H1 (cell line): Measurements from ENCODE around the gene SCD. TPM values are rescaled to one million over a fixed set of nuclear protein-coding genes. Genes with fewer than 3 reads are reported as not detected.

Source experiments
- CTCF ChIA-PET: fragments of 300-600 bp; sonication (Branson Sonifier 250); formaldehyde crosslinking; loops from one replicate; lab custom pipeline; 2021; ENCODE audit not compliant: partially characterized antibody; lab: Charles Lee
- POLR2A ChIA-PET: fragments of 300-600 bp; sonication (Branson Sonifier 250); formaldehyde crosslinking; loops from one replicate; lab custom pipeline; 2021; ENCODE audit warnings: inconsistent platforms; ENCODE audit not compliant: partially characterized antibody; lab: Charles Lee
- DNase-seq, 2 experiments: peaks; one replicate each; pipeline versions ENCODE4 v3.0.0 to v3.0.0-alpha.2; 2010 to 2022; ENCODE audit warnings: low spot score in 2 of 2, low read depth in 1 of 2, mixed read lengths in 1 of 2
- FAIRE-seq: peaks from 2 replicates; lab custom pipeline; 2011; peaks lifted over from hg19 to GRCh38; lab: Jason Lieb, UNC
- H2AFZ ChIP-seq: 2 replicates; pipeline ENCODE4 v1.8.1; 2012; ENCODE audit warnings: low read length, inconsistent platforms
- H2AK5ac ChIP-seq: 2 replicates; pipeline ENCODE4 v1.6.1; 2013; ENCODE audit warnings: low read depth, low read length
- H2BK120ac ChIP-seq: replicated peaks from 2 replicates; pipeline ENCODE3; 2013; ENCODE audit warnings: low read depth, low read length, inconsistent platforms
- H2BK12ac ChIP-seq: 2 replicates; pipeline ENCODE4 v1.6.1; 2013; ENCODE audit warnings: low read depth, low read length
- H2BK15ac ChIP-seq: 2 replicates; pipeline ENCODE4 v1.6.1; 2013; ENCODE audit warnings: low read length
- H2BK20ac ChIP-seq: 2 replicates; pipeline ENCODE4 v1.6.1; 2013; ENCODE audit warnings: low read length
- H2BK5ac ChIP-seq: 2 replicates; pipeline ENCODE4 v1.6.1; 2013; ENCODE audit warnings: low read depth, low read length
- H3K14ac ChIP-seq: 2 replicates; pipeline ENCODE4 v1.6.1; 2013; ENCODE audit warnings: inconsistent platforms; ENCODE audit not compliant: insufficient read length
- H3K18ac ChIP-seq: 2 replicates; pipeline ENCODE4 v1.6.1; 2013; ENCODE audit warnings: low read length; ENCODE audit errors: extremely low read depth
- H3K23ac ChIP-seq: 2 replicates; pipeline ENCODE4 v1.6.1; 2013; ENCODE audit warnings: inconsistent platforms; ENCODE audit not compliant: insufficient read length
- H3K23me2 ChIP-seq: 2 replicates; pipeline ENCODE4 v1.6.1; 2013; ENCODE audit warnings: low read depth, low read length
- H3K27ac ChIP-seq: 2 replicates; pipeline ENCODE4 v1.6.1; 2011; ENCODE audit warnings: low read depth, low read length, inconsistent platforms
- H3K27me3 ChIP-seq, 4 experiments: replicated peaks in 1 of 4; 1 replicate in 1 of 4; 2 replicates in 3 of 4; pipeline versions ENCODE4 v1.6.1 to v1.8.1; 2011 to 2013; ENCODE audit warnings: low read length in 3 of 4, mild to moderate bottlenecking in 3 of 4, inconsistent platforms in 2 of 4, mixed read lengths in 2 of 4, moderate library complexity in 1 of 4; ENCODE audit not compliant: control insufficient read depth in 3 of 4, insufficient read depth in 3 of 4; ENCODE audit errors: extremely low read depth in 1 of 4
- H3K36me3 ChIP-seq, 4 experiments: 2 replicates each; pipeline versions ENCODE4 v1.6.1 to v1.8.1; 2011 to 2013; ENCODE audit warnings: mild to moderate bottlenecking in 4 of 4, low read length in 3 of 4, moderate library complexity in 2 of 4, control low read depth in 1 of 4, inconsistent platforms in 1 of 4; ENCODE audit not compliant: insufficient read depth in 4 of 4, control insufficient read depth in 2 of 4
- H3K4ac ChIP-seq: replicated peaks from 2 replicates; pipeline ENCODE3; 2013; ENCODE audit warnings: low read length, low read depth, mixed read lengths, inconsistent platforms; ENCODE audit not compliant: insufficient read length
- H3K4me1 ChIP-seq, 4 experiments: replicated peaks in 1 of 4; 1 replicate in 1 of 4; 2 replicates in 3 of 4; pipeline versions ENCODE4 v1.6.1 to v1.8.1; 2011 to 2013; ENCODE audit warnings: low read length in 3 of 4, inconsistent platforms in 2 of 4, mixed read lengths in 1 of 4; ENCODE audit not compliant: insufficient read depth in 4 of 4, control insufficient read depth in 3 of 4
- H3K4me2 ChIP-seq, 2 experiments: 2 replicates each; pipeline versions ENCODE4 v1.6.1 to v1.8.1; 2011 to 2013; ENCODE audit warnings: low read depth in 2 of 2, low read length in 2 of 2, control low read depth in 1 of 2, inconsistent platforms in 1 of 2, mild to moderate bottlenecking in 1 of 2; ENCODE audit not compliant: insufficient read depth in 1 of 2
- H3K4me3 ChIP-seq, 4 experiments: fragments of 200-600, 300-600 bp in 1 of 4; sonication (generic), shearing (Covaris generic), sonication (Bioruptor Twin) in 1 of 4; 2 replicates each; pipeline versions ENCODE4 v1.5.1 to v1.8.1; 2011 to 2016; ENCODE audit warnings: low read length in 4 of 4, low read depth in 3 of 4, control low read depth in 2 of 4, inconsistent platforms in 2 of 4, mild to moderate bottlenecking in 2 of 4, mixed read lengths in 1 of 4, moderate library complexity in 1 of 4; ENCODE audit not compliant: insufficient read depth in 2 of 4; ENCODE audit errors: extremely low read depth in 1 of 4
- H3K56ac ChIP-seq: replicated peaks from 2 replicates; pipeline ENCODE3; 2013; ENCODE audit warnings: low read depth, mild to moderate bottlenecking, mixed read lengths, low read length, inconsistent platforms; ENCODE audit not compliant: insufficient read length
- H3K79me1 ChIP-seq: 2 replicates; pipeline ENCODE4 v1.6.1; 2013; ENCODE audit warnings: low read depth, low read length, control low read depth
- H3K79me2 ChIP-seq, 2 experiments: 2 replicates each; pipeline versions ENCODE4 v1.6.1 to v1.8.1; 2012 to 2013; ENCODE audit warnings: low read length in 2 of 2, mild to moderate bottlenecking in 2 of 2, inconsistent platforms in 1 of 2; ENCODE audit not compliant: insufficient read depth in 2 of 2, control insufficient read depth in 1 of 2
- H3K9ac ChIP-seq, 4 experiments: replicated peaks in 1 of 4; 1 replicate in 1 of 4; 2 replicates in 3 of 4; pipeline versions ENCODE4 v1.6.1 to v1.8.1; 2011 to 2013; ENCODE audit warnings: low read depth in 3 of 4, low read length in 3 of 4, control low read depth in 2 of 4, mild to moderate bottlenecking in 2 of 4, moderate library complexity in 2 of 4, inconsistent platforms in 1 of 4; ENCODE audit errors: extremely low read depth in 1 of 4
- H3K9me3 ChIP-seq, 2 experiments: 2 replicates each; pipeline versions ENCODE4 v1.6.1 to v1.8.1; 2012 to 2013; ENCODE audit warnings: mild to moderate bottlenecking in 2 of 2, moderate library complexity in 2 of 2, control low read depth in 1 of 2, inconsistent platforms in 1 of 2, low read depth in 1 of 2, low read length in 1 of 2, mixed read lengths in 1 of 2; ENCODE audit not compliant: insufficient read depth in 2 of 2
- H4K20me1 ChIP-seq, 2 experiments: replicated peaks in 1 of 2; 2 replicates each; pipeline versions ENCODE3 to v1.8.1; 2011 to 2013; ENCODE audit warnings: inconsistent platforms in 2 of 2, low read length in 2 of 2, mild to moderate bottlenecking in 1 of 2; ENCODE audit not compliant: insufficient read depth in 2 of 2, control insufficient read depth in 1 of 2
- H4K5ac ChIP-seq: 2 replicates; pipeline ENCODE4 v1.6.1; 2013; ENCODE audit warnings: low read length, low read depth, mixed read lengths, inconsistent platforms; ENCODE audit not compliant: insufficient read length
- H4K8ac ChIP-seq: 2 replicates; pipeline ENCODE4 v1.8.0; 2013; ENCODE audit warnings: mild to moderate bottlenecking, moderate library complexity, low read length, inconsistent platforms; ENCODE audit not compliant: insufficient read depth; ENCODE audit errors: extremely low read depth
- H4K91ac ChIP-seq: replicated peaks from 2 replicates; pipeline ENCODE3; 2013; ENCODE audit warnings: low read length, mixed read lengths, inconsistent platforms; ENCODE audit not compliant: insufficient read length
- POLR2AphosphoS5 ChIP-seq: IDR thresholded peaks from 2 replicates; pipeline ENCODE4 v1.6.1; 2011; ENCODE audit warnings: low read depth, low read length
- SRF ChIP-seq: IDR thresholded peaks from 2 replicates; pipeline ENCODE4 v1.6.1; 2011; ENCODE audit warnings: mild to moderate bottlenecking, low read depth, low read length, moderate library complexity
- WGBS, 2 experiments: shearing (Covaris generic) in 1 of 2; methylation state at CpG; one replicate each; pipeline versions ENCODE4 v1.1.6 to v1.1.7; 2013 to 2015; ENCODE audit warnings: low lambda C conversion rate in 2 of 2, mixed read lengths in 2 of 2, inconsistent platforms in 1 of 2, low coverage in 1 of 2, missing lambda C conversion rate in 1 of 2; ENCODE audit not compliant: insufficient replicate concordance in 2 of 2, insufficient coverage in 1 of 2, insufficient read length in 1 of 2; ENCODE audit errors: extremely low coverage in 1 of 2, missing lambda C conversion rate in 1 of 2; 5-methylcytosine and 5-hydroxymethylcytosine counted together
- polyA plus RNA-seq, 7 experiments: library from polyadenylated mRNA; depleted of rRNA in 3 of 7; stranded (reverse) in 5 of 7; unstranded in 2 of 7; fragments of >200 nt in 5 of 7; fragments of 200-250 nt in 2 of 7; gene quantifications; 1 replicate in 5 of 7; 2 replicates in 1 of 7; 4 replicates in 1 of 7; pipeline versions ENCODE4 v1.2.1 to v1.2.3, GENCODE V29; 2011 to 2013; ENCODE audit warnings: missing spikeins in 2 of 7, mixed read lengths in 2 of 7
- total RNA-seq: library from RNA; stranded (reverse); fragmentation: NEBNext Ultra II Directional; extraction: Animal tissue kit (Norgen Biotek cat#: 25700); gene quantifications from 2 replicates; pipeline ENCODE4 v1.2.1, GENCODE V29; 2021

Gene SCD
- total and polyA plus RNA-seq, 2 of the 8 experiments (the other 6 are each of a cell fraction or from before 2014, with no cell fraction given), result 397 to 621 TPM

DNA sequence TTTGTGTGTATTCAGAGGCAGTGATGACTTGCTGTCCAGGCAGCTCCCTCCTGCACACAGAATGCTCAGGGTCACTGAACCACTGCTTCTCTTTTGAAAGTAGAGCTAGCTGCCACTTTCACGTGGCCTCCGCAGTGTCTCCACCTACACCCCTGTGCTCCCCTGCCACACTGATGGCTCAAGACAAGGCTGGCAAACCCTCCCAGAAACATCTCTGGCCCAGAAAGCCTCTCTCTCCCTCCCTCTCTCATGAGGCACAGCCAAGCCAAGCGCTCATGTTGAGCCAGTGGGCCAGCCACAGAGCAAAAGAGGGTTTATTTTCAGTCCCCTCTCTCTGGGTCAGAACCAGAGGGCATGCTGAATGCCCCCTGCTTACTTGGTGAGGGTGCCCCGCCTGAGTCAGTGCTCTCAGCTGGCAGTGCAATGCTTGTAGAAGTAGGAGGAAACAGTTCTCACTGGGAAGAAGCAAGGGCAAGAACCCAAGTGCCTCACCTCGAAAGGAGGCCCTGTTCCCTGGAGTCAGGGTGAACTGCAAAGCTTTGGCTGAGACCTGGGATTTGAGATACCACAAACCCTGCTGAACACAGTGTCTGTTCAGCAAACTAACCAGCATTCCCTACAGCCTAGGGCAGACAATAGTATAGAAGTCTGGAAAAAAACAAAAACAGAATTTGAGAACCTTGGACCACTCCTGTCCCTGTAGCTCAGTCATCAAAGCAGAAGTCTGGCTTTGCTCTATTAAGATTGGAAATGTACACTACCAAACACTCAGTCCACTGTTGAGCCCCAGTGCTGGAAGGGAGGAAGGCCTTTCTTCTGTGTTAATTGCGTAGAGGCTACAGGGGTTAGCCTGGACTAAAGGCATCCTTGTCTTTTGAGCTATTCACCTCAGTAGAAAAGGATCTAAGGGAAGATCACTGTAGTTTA, 15.8 kb downstream of the SCD start:
- Histone ChIP-seq H4K5ac (no peak overlapping the region), H3K4me1 (peaks cover 0 to 8% (median 0%) of the 10 kb centered on the region in 4 experiments; a peak in 1 of 7 replicates), H2BK20ac (no peak overlapping the region), H4K8ac (no peak overlapping the region), H3K4me3 (no peak overlapping the region), H3K23ac (no peak overlapping the region), H3K4me2 (no peak overlapping the region), H2BK5ac (0 out of 2 replicates have a peak overlapping the region, but pooled peaks have one; percentile 44), H3K27ac (no peak overlapping the region), H2BK12ac (no peak overlapping the region), H2BK15ac (no peak overlapping the region), H3K9me3 (no peaks in the 10 kb centered on the region), H2AK5ac (no peak overlapping the region), H3K18ac (no peak overlapping the region), H2BK120ac (no peak overlapping the region), H2AFZ (no peak overlapping the region), H4K91ac (no peak overlapping the region), H3K4ac (no peak overlapping the region), H3K36me3 (peaks cover 18 to 66% (median 45%) of the 10 kb centered on the region in 4 experiments), H3K79me2 (peaks cover 0 to 5% of the 10 kb centered on the region in 2 experiments; a peak in 1 of 4 replicates), H3K9ac (no peak overlapping the region), H3K56ac (no peak overlapping the region), H3K23me2 (no peaks in the 10 kb centered on the region), H3K79me1 (no peaks in the 10 kb centered on the region; the same call in 1 of the 2 replicates), H3K14ac (no peak overlapping the region), H4K20me1 (peaks cover 0 to 15% of the 10 kb centered on the region in 2 experiments), H3K27me3 (no peaks in the 10 kb centered on the region)
- ChIA-PET POLR2A (interaction anchor here (0.6 to 6.8 kb wide), 7 partner anchors 7 to 170 kb away, joined by 3 to 103 read pairs (median 4); partner anchors contain the start of gene SCD), CTCF (interaction anchor here (0.6 to 2.0 kb wide), 8 partner anchors 7 to 910 kb away, joined by 3 to 6 read pairs (median 4); no protein-coding TSS in a partner anchor)
- WGBS, 2 experiments, result 88% methylated on average over 6 of the region's 6 CpGs; no CpG with 5 or more reads in 1 of the 2 experiments
- DNase-seq (no peak), FAIRE-seq (no peak)
- TF ChIP-seq SRF (no peak), POLR2AphosphoS5 (peak; percentile 11; the same call in 1 of the 2 replicates)
